NCI-H1092 treated with DMSO at 0.1 percent for 48 hours (cell line): ENCODE data around the gene NTPCR.
"Not testable (repeated sequence)": the region's sequence is repeated elsewhere in the genome, so short reads cannot be mapped to it uniquely, and the experiment has no call there.

Experiments
- DNase-seq: peaks from one replicate; lab custom pipeline; 2025; lab: John Stamatoyannopoulos, UW

NTPCR gene

GRCh38 chr1:232950197-232951176 lies at the start of gene NTPCR:
Gene NTPCR, plus strand, starts transcription at chr1:232950611. Its CDS starts 100 bp downstream, at chr1:232950711.
- peak; percentile 96 for DNase-seq

- no peak for DNase-seq
Measured at GRCh38 chr1:232900818-232901217, 49.6 kb upstream of the NTPCR start.

- no peak for DNase-seq
Measured at GRCh38 chr1:232901255-232901654, 49.2 kb upstream of the NTPCR start.

- no peak for DNase-seq
Measured at GRCh38 chr1:232902774-232903350, 47.5 kb upstream of the NTPCR start.

- DNase-seq, result no peak
Measured at GRCh38 chr1:232904131-232904530, 46.3 kb upstream of the NTPCR start.

GRCh38 chr1:232904566-232904965 lies 45.8 kb upstream of the NTPCR start:
- no peak for DNase-seq

GRCh38 chr1:232905331-232906034 lies 44.9 kb upstream of the NTPCR start:
- DNase-seq, result no peak

- no peak for DNase-seq
Measured at GRCh38 chr1:232906441-232906840, 44.0 kb upstream of the NTPCR start.

GRCh38 chr1:232908831-232909230 lies 41.6 kb upstream of the NTPCR start:
- no peak for DNase-seq

- no peak for DNase-seq
Measured at GRCh38 chr1:232909752-232910151, 40.7 kb upstream of the NTPCR start.

GRCh38 chr1:232911027-232911599 lies 39.3 kb upstream of the NTPCR start:
- no peak for DNase-seq

GRCh38 chr1:232912845-232913580 lies 37.4 kb upstream of the NTPCR start:
- DNase-seq, result no peak

GRCh38 chr1:232914271-232914670 lies 36.1 kb upstream of the NTPCR start:
- not testable (repeated sequence) for DNase-seq

GRCh38 chr1:232915212-232915611 lies 35.2 kb upstream of the NTPCR start:
- no peak for DNase-seq

GRCh38 chr1:232917053-232917452 lies 33.4 kb upstream of the NTPCR start:
- no peak for DNase-seq

GRCh38 chr1:232921381-232921780 lies 29.0 kb upstream of the NTPCR start:
- no peak for DNase-seq

- DNase-seq, result no peak
Measured at GRCh38 chr1:232922485-232922884, 27.9 kb upstream of the NTPCR start.

GRCh38 chr1:232923739-232924386 lies 26.5 kb upstream of the NTPCR start:
- no peak for DNase-seq

- no peak for DNase-seq
Measured at GRCh38 chr1:232924874-232925273, 25.5 kb upstream of the NTPCR start.

- peak; percentile 40 for DNase-seq
Measured at GRCh38 chr1:232925421-232926220, 24.8 kb upstream of the NTPCR start.
